Ishikawa (cell line): ENCODE results near the gene TMEM94.
A peak's percentile ranks its signal among the peaks of the same experiment; 100 is the strongest.

Experiments used
- CREB1 ChIP-seq: IDR thresholded peaks from 2 replicates; pipeline ENCODE4 v1.6.1; 2012; ENCODE audit warnings: low read depth
- EGR1 ChIP-seq: IDR thresholded peaks from 2 replicates; pipeline ENCODE4 v1.6.1; 2012
- RAD21 ChIP-seq: IDR thresholded peaks from 2 replicates; pipeline ENCODE4 v1.6.1; 2012; ENCODE audit warnings: low read depth
- REST ChIP-seq: IDR thresholded peaks from 2 replicates; pipeline ENCODE4 v1.6.1; 2012; ENCODE audit warnings: low read depth, mild to moderate bottlenecking
- TAF1 ChIP-seq: IDR thresholded peaks from 2 replicates; pipeline ENCODE4 v1.6.1; 2012; ENCODE audit warnings: low read depth, mild to moderate bottlenecking
- TCF12 ChIP-seq: IDR thresholded peaks from 2 replicates; pipeline ENCODE4 v1.6.1; 2012; ENCODE audit warnings: low read depth
- USF1 ChIP-seq: IDR thresholded peaks from 2 replicates; pipeline ENCODE4 v1.6.1; 2012

GRCh38 chr17:75514299-75514918, 58.0 kb downstream of the TMEM94 start:
- TF ChIP-seq REST (no peak), TAF1 (no peak; the same call in 1 of the 2 replicates), CREB1 (no peak), USF1 (no peak), RAD21 (no peak), TCF12 (peak; percentile 34; the same call in 1 of the 2 replicates), EGR1 (no peak)
